Neuron (in vitro differentiated cells): ENCODE results near the gene DAD1.

ENCODE experiments used
- H2AFZ ChIP-seq: one replicate; pipeline ENCODE4 v1.6.1; 2013; ENCODE audit warnings: low read depth, mild to moderate bottlenecking, inconsistent platforms, low read length, moderate library complexity
- H3K27me3 ChIP-seq: one replicate; pipeline ENCODE4 v1.6.1; 2013; ENCODE audit warnings: low read length; ENCODE audit not compliant: insufficient read depth
- H3K36me3 ChIP-seq: one replicate; pipeline ENCODE4 v1.6.1; 2013; ENCODE audit warnings: low read length; ENCODE audit not compliant: insufficient read depth
- H3K4me1 ChIP-seq: one replicate; pipeline ENCODE4 v1.6.1; 2013; ENCODE audit warnings: low read length; ENCODE audit not compliant: insufficient read depth
- H3K4me3 ChIP-seq: 2 replicates; pipeline ENCODE4 v1.5.1; 2013; ENCODE audit warnings: mild to moderate bottlenecking, low read length, moderate library complexity
- H3K9me3 ChIP-seq: one replicate; pipeline ENCODE4 v1.6.1; 2013; ENCODE audit warnings: low read length

The DAD1 gene

DNA sequence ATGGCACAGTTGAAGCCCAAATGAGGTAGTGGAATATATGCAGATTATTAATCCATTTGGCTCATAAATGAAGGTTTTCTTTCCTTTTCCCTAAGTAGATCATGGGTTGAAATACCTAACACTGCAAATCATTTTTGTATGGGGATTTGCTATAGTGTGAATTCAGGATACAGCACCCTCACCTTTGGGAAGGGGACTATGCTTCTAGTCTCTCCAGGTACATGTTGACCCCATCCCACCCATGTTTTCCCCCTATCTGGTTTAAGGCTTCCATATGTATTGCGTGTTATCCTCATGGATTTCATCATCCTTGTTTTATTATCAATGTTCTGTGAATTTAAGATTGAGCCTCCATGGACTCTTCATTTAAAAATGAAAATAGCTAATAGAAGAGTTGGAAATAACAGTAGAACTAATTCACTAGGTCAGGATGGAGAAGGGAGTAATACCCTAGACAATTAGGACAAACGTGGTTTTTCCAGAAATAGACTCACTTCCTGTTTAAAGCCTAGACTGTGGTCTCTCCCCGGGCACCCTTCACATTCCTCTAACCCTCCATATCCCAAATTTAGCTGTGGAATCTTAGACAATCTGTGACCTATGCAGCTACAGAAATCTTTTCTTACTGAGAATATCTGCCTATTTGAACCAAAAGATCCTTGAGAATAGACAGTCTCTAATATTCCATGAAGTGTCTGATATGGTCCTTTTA is 56.5 kb downstream of the DAD1 start:
- H3K9me3 ChIP-seq = no peaks in the 10 kb centered on the region
- no peak overlapping the region for H2AFZ ChIP-seq
- no peaks in the 10 kb centered on the region for H3K36me3 ChIP-seq
- no peaks in the 10 kb centered on the region for H3K27me3 ChIP-seq
- no peak overlapping the region for H3K4me3 ChIP-seq
- H3K4me1 ChIP-seq = peaks cover 2% of the 10 kb centered on the region

DNA sequence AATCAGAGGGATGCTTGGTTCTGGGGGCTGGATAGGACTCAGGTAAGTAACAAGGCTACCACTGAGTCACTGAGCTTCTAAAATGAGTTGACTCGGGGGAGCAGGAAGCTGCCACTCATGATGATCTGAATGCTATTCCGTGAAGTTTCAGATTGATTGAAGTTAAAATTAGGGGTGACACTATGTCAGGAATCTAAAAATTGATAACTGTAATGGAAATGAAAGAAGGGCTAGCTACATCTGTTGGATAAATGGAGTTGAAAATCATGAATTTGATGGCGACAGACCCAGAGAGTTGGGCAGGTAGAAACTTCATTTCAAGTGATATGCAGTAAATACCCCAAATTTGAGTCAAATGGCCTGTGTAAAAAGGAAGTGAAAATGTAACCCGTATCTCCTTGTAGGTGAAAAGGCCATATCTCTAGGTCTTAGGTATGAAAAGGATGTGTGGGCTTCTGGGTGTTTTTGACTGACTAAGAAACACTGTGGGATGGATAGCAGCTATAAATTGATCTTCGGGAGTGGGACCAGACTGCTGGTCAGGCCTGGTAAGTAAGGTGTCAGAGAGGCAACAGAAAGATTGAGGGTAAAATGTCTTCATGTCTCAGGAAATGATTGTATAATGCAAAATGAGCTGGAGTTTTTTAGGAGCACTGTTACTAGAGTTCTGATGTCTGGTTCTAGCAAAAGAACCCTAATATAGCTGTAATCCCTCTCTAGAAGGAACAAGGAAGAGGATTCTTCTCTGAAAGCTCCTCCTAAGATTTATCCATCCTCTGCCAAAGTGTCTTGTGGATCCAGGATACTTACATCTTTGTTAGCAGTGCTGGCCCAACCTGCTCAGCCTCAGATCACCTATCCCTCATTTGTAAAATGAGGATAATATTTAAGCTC is 57.3 kb downstream of the DAD1 start:
- Histone ChIP-seq H3K36me3 (no peaks in the 10 kb centered on the region), H2AFZ (no peak overlapping the region), H3K9me3 (no peaks in the 10 kb centered on the region), H3K4me3 (no peak overlapping the region), H3K4me1 (peaks cover 8% of the 10 kb centered on the region), H3K27me3 (no peaks in the 10 kb centered on the region)

GRCh38 chr14:22530127-22530526 is 58.9 kb downstream of the DAD1 start:
- H2AFZ ChIP-seq = no peak overlapping the region
- no peaks in the 10 kb centered on the region for H3K36me3 ChIP-seq
- H3K27me3 ChIP-seq = no peaks in the 10 kb centered on the region
- no peak overlapping the region for H3K4me3 ChIP-seq
- peaks cover 21% of the 10 kb centered on the region for H3K4me1 ChIP-seq
- no peaks in the 10 kb centered on the region for H3K9me3 ChIP-seq

- Histone ChIP-seq H3K4me1 (peaks cover 21% of the 10 kb centered on the region), H3K36me3 (no peaks in the 10 kb centered on the region), H3K9me3 (no peaks in the 10 kb centered on the region), H2AFZ (no peak overlapping the region), H3K4me3 (no peak overlapping the region), H3K27me3 (no peaks in the 10 kb centered on the region)
Observed at GRCh38 chr14:22526744-22527143, 62.3 kb downstream of the DAD1 start.

GRCh38 chr14:22526218-22526617 is 62.8 kb downstream of the DAD1 start:
- H3K4me3 ChIP-seq = no peak overlapping the region
- no peak overlapping the region for H2AFZ ChIP-seq
- H3K27me3 ChIP-seq = no peaks in the 10 kb centered on the region
- no peaks in the 10 kb centered on the region for H3K9me3 ChIP-seq
- H3K36me3 ChIP-seq = no peaks in the 10 kb centered on the region
- peaks cover 21% of the 10 kb centered on the region for H3K4me1 ChIP-seq

GRCh38 chr14:22524784-22525161 is 64.3 kb downstream of the DAD1 start:
- Histone ChIP-seq H3K27me3 (no peaks in the 10 kb centered on the region), H3K4me3 (no peak overlapping the region), H3K9me3 (no peaks in the 10 kb centered on the region), H2AFZ (no peak overlapping the region), H3K4me1 (peaks cover 21% of the 10 kb centered on the region), H3K36me3 (no peaks in the 10 kb centered on the region)

GRCh38 chr14:22524115-22524783 is 64.8 kb downstream of the DAD1 start:
- Histone ChIP-seq H3K4me1 (peaks cover 21% of the 10 kb centered on the region), H3K9me3 (no peaks in the 10 kb centered on the region), H3K4me3 (no peak overlapping the region), H3K27me3 (no peaks in the 10 kb centered on the region), H2AFZ (no peak overlapping the region), H3K36me3 (no peaks in the 10 kb centered on the region)

DNA sequence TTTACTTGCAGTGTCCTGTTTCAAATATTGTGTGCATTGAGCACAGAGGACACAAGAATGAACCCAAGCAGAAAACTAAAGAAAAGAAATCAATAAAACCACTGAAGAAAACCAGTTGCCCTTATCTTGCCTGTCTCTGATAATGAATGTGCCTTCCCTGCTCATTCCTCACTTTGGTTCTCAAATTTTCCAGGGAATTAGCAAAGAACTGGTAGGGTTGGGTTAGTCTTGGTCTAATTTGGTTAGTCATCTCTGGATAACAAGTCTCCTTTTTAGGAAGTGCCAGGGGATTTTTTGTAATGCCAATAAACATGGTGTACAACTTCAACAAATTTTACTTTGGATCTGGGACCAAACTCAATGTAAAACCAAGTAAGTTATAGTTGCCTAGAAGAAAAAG is 65.7 kb downstream of the DAD1 start:
- no peaks in the 10 kb centered on the region for H3K36me3 ChIP-seq
- H2AFZ ChIP-seq = no peak overlapping the region
- H3K27me3 ChIP-seq = no peaks in the 10 kb centered on the region
- peaks cover 26% of the 10 kb centered on the region for H3K4me1 ChIP-seq
- H3K4me3 ChIP-seq = no peak overlapping the region
- H3K9me3 ChIP-seq = no peaks in the 10 kb centered on the region

DNA sequence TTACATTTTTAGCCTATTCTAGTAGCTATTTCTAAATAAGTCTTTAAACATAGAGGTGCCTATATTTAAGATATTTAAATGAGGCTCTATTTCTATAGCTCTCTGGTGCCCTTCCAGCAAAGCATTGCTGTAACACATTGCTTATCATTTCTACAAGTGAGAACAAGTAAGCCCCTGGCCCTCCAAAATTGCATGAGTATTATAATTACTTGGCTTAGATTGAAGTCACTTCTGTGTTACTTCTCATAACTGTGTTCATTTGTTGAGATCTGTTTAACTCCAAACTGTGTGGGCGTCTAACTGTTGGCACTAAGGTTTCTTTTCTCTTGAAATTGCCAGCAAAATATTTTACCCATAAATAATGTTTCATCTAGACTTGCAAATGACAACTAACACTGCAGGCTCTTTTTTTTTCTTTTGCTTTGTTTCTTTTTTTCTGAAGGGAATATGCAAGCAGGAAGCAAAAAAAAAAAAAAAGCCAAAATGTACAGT is 66.5 kb downstream of the DAD1 start:
- Histone ChIP-seq H3K9me3 (no peaks in the 10 kb centered on the region), H3K4me1 (peaks cover 31% of the 10 kb centered on the region), H3K27me3 (no peaks in the 10 kb centered on the region), H2AFZ (no peak overlapping the region), H3K4me3 (no peak overlapping the region), H3K36me3 (no peaks in the 10 kb centered on the region)

DNA sequence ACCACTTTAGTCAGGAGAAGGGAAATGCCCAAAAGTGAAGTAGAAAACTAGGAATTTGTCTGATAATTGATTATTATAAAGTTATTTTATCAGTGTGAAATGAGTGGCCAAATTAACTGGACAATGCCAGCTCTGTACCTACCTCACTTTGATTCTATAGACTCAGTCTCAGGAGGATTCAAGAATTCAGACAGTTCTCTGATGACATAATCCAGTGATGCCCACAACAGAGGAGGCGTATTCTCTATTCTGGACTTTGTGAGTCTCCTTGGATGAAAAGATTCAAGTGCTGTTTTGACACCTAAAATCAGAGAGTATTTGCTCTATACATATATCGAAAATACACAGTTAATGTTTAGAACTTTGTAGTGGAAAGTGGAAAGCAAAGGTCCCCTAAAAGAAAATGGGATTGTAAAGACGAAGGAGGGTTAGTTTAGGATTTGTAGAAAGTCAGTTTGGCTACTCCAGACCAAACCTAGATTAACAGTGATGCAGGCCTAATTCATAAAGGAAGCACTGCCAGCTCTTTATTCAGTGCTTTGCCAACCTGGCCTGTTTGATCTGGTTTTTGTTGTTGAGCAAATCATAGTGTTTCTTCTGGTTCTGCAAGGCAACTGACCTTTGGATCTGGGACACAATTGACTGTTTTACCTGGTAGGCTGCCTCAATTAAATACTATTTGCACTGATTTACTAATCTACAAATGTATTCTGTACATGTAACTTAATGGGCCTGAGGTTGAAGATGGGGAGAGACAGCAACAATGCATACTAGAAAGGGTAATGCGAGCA is 67.4 kb downstream of the DAD1 start:
- Histone ChIP-seq H3K4me3 (no peak overlapping the region), H3K4me1 (peaks cover 23% of the 10 kb centered on the region), H2AFZ (no peak overlapping the region), H3K36me3 (no peaks in the 10 kb centered on the region), H3K27me3 (no peaks in the 10 kb centered on the region), H3K9me3 (no peaks in the 10 kb centered on the region)

- Histone ChIP-seq H3K27me3 (no peaks in the 10 kb centered on the region), H3K4me3 (no peak overlapping the region), H3K36me3 (no peaks in the 10 kb centered on the region), H3K9me3 (no peaks in the 10 kb centered on the region), H2AFZ (no peak overlapping the region), H3K4me1 (peaks cover 15% of the 10 kb centered on the region)
Observed at GRCh38 chr14:22520796-22521195, 68.2 kb downstream of the DAD1 start.

DNA sequence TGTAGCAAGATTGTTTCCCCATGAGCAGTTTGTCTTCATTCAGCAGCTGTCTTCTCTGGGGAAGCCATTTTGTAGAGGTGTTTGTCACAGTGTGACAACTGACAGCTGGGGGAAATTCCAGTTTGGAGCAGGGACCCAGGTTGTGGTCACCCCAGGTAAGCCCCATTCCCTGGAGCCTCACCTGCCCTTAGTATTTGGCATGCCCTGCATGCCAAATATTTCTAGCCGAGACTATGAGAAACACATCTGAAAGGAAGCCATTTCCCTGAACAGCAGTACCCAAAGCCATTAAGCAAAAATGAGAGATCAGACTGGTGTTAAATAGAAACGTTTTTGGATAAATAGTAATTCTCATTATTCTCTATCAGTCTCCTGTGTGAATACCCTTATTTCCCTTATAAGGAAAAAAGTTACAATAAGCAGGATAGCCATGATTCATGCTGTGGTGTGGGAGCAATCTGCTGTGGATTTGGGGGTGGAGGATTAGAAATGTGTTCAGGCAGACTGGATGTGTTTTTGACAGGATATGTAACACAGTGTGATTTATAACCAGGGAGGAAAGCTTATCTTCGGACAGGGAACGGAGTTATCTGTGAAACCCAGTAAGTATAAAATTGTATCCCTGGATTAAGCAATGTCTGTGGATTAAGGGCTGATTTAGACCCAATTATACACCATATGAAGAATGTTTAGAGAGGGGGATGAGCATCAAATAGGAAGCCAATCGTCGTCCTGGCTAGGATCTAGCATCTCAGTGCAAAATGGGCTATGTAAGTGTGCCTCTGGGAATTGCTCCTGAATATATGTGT is 68.9 kb downstream of the DAD1 start:
- Histone ChIP-seq H3K36me3 (no peaks in the 10 kb centered on the region), H3K4me3 (no peak overlapping the region), H3K27me3 (no peaks in the 10 kb centered on the region)

More for the DNA sequence above, 68.9 kb downstream of the DAD1 start:
- H3K4me1 ChIP-seq = peaks cover 10% of the 10 kb centered on the region
- H3K9me3 ChIP-seq = no peaks in the 10 kb centered on the region
- H2AFZ ChIP-seq = no peak overlapping the region
